ENCODE results near the gene COPZ2.

Gene COPZ2

GRCh38 chr17:47987240-47987835 lies 50.3 kb downstream of the COPZ2 start:
- TF ChIP-seq CTCF (IDR thresholded peaks at IDR 0.05; ENCODE audit: low read depth, low read length): no peak

GRCh38 chr17:47986520-47986919 lies 51.1 kb downstream of the COPZ2 start:
- TF ChIP-seq CTCF (IDR thresholded peaks at IDR 0.05; ENCODE audit: low read depth, low read length): no peak
- H3K4me3 ChIP-seq (replicated peaks in 1 of 2; ENCODE audit: low read depth in 2 of 2, low read length in 2 of 2): no peak overlapping the region
- no peak for DNase-seq (ENCODE audit: low read depth in 2 of 2)

More at GRCh38 chr17:47987240-47987835, 50.3 kb downstream of the COPZ2 start:
- DNase-seq (ENCODE audit: low read depth in 2 of 2): no peak
- H3K4me3 ChIP-seq (replicated peaks in 1 of 2; ENCODE audit: low read depth in 2 of 2, low read length in 2 of 2): no peak overlapping the region

GRCh38 chr17:47983492-47984223 lies 53.9 kb downstream of the COPZ2 start:
- peak in 1 of 2 donors; percentile 24 for DNase-seq (ENCODE audit: low read depth in 2 of 2)
- no peak for TF ChIP-seq CTCF (IDR thresholded peaks at IDR 0.05; ENCODE audit: low read depth, low read length)
- H3K4me3 ChIP-seq (replicated peaks in 1 of 2; ENCODE audit: low read depth in 2 of 2, low read length in 2 of 2): no peak overlapping the region

DNA sequence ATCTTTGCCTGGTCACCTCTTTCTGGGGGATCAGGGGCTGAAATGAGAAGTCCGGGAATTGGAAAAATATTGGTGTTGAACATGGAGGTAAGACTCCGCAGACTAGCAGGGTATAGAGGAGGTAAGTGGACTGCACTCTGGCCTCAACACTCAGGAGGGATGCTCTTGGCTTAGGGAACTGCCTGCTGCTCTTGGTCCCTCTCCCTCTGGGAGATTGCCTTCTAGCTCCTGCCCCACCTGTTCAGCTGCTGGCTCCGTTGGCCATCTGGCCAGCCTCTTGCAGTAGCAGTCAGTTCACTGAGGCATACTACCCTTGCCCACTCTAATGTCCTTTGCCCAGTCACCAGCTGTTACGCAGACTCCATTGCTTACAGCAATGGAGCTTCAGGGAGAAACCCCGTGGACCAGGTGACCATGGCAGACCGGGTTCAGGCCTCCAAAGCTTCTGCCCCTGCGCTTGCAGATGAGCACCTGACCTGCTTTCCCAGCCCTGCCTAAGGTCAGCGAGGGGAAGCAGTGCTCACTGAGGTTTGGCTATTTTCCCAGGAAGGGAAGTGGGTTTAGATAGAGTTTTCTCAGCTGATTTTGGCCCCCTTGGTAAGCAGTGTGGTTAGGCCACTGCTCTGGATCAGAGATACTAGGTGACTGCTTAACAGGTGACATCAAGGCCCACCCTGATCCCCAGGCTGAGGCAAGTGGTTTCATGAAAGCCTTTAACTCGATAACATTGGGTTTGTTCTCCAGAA lies 54.8 kb downstream of the COPZ2 start:
- no peak overlapping the region for H3K4me3 ChIP-seq (replicated peaks in 1 of 2; ENCODE audit: low read depth in 2 of 2, low read length in 2 of 2)
- TF ChIP-seq CTCF (IDR thresholded peaks at IDR 0.05; ENCODE audit: low read depth, low read length): no peak
- no peak for DNase-seq (ENCODE audit: low read depth in 2 of 2)

- DNase-seq (ENCODE audit: low read depth in 2 of 2): no peak
- no peak overlapping the region for H3K4me3 ChIP-seq (replicated peaks in 1 of 2; ENCODE audit: low read depth in 2 of 2, low read length in 2 of 2)
- TF ChIP-seq CTCF (IDR thresholded peaks at IDR 0.05; ENCODE audit: low read depth, low read length): no peak
Observed at GRCh38 chr17:47982091-47982617, 55.4 kb downstream of the COPZ2 start.

GRCh38 chr17:47981462-47981861 lies 56.1 kb downstream of the COPZ2 start:
- DNase-seq (ENCODE audit: low read depth in 2 of 2): no peak
- H3K4me3 ChIP-seq (replicated peaks in 1 of 2; ENCODE audit: low read depth in 2 of 2, low read length in 2 of 2): no peak overlapping the region
- TF ChIP-seq CTCF (IDR thresholded peaks at IDR 0.05; ENCODE audit: low read depth, low read length): no peak

Data from cardiac fibroblast (primary cell).